ENCODE results near the gene PTMS.
A peak's percentile ranks its signal among the peaks of the same experiment; 100 is the strongest.

PTMS gene

GRCh38 chr12:6772726-6773589, 6.8 kb downstream of the PTMS start:
- DNase-seq, result no peak

DNA sequence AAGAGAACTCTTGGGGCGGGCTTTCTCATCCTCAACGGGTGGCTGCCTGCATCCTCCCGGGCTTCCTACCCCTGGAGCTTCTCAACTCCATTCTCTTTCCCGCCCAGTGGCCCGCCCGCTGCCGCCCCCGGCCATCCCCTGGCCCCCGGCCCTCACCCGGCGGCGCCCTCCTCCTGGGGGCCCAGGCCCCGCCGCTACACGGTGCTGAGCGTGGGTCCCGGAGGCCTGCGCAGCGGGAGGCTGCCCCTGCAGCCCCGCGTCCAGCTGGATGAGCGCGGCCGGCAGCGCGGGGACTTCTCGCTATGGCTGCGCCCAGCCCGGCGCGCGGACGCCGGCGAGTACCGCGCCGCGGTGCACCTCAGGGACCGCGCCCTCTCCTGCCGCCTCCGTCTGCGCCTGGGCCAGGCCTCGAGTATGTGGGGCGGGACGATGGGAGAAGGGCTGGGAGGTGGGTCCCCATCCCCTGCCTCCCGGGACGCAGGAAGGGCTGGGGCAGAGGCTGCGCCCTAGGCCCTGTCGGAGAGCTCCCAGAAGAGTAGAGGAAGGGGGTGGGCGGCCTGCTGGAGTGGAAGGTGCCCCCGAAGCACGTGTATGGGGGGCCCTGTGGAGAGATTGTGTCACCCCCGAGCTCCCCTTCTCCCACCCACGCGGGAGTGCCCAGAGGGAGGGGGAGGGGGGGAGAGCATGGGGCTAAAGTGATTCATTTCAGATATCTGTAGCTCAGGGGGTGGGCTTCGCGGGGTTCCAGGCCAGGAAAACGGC, 7.6 kb downstream of the PTMS start:
- no peak for DNase-seq

- DNase-seq, result no peak
These were observed 8.4 kb downstream of the PTMS start for GRCh38 chr12:6774499-6775062.

DNA sequence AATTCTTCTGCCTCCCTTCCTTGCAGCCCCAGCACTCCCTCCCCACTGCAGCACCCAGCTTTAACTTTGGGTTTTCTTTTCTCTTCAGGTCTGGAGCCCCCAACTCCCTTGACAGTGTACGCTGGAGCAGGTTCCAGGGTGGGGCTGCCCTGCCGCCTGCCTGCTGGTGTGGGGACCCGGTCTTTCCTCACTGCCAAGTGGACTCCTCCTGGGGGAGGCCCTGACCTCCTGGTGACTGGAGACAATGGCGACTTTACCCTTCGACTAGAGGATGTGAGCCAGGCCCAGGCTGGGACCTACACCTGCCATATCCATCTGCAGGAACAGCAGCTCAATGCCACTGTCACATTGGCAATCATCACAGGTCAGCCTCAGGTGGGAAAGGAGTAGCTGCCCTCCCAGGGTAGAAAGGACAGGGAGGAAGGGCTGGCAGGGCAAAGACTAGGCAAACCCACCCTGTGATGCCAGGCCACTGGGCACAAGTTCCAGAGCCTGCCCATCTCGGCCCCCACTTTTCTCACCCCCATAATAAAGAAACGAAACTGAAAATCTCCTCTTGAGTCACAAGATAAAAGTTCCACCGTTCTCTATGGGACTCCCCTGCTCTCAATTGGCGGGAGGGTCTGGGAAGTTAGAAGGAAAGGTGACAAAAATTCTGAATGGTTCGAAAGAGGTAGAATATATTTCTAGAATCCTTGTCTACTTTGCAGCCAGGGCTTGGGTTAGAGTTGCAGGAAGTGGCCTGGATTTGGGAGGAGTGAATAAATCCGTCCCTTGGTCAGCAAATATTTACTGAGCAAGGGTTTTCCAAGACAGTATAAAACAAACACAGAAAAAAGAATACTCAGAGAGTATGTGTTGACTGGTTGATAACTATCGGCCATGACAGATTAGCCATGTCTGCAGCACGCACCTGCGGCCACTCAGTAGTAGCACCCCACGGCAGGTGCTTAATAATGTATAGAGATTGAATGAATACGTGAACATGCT, 9.3 kb downstream of the PTMS start:
- no peak for DNase-seq

GRCh38 chr12:6777386-6777785, 11.2 kb downstream of the PTMS start:
- no peak for DNase-seq

GRCh38 chr12:6778217-6778573, 12.0 kb downstream of the PTMS start:
- no peak for DNase-seq

- peak; percentile 82 to 83 for DNase-seq
These were observed 12.7 kb downstream of the PTMS start for GRCh38 chr12:6778574-6779550.

- DNase-seq, result no peak
These were observed 13.7 kb downstream of the PTMS start for GRCh38 chr12:6779708-6780432.

DNA sequence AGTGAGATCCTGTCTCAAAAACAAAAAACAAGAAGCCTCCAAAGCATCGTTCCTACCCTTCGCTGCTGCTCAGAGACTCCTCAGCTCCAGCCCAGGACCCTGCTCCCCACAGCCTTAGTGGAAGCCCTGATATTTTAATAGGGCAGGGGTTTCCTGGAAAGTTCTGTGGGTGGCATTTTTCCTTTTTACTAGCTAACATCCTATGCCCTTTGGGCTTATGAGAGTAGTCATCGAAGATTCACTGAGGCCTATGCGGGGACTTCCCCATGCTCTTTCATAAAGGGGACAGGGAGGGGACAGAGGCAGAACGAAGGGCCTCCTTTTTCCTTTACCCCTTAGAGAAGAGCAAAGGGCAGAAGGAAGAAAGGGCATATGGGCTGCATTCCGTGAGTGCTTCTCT, 14.4 kb downstream of the PTMS start:
- no peak for DNase-seq

DNA sequence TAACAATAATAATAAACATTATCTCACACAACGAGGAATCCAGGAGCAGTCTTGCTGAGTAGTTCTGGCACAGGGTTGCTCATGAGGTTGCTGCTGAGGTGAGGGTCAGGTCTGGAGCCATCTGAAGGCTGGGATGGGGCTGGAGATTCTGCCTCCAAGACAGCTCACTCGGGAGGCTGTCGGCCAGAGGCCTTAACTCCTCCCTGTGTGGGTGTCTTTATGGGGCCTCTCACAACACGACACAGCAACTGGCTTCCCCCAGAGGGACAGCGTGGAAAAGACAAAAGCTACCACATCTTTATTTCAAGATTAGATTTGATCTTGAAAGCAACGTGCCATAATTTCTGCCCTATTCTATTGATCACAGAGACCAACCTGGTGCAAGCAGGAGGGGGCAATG, 16.0 kb downstream of the PTMS start:
- no peak for DNase-seq

DNA sequence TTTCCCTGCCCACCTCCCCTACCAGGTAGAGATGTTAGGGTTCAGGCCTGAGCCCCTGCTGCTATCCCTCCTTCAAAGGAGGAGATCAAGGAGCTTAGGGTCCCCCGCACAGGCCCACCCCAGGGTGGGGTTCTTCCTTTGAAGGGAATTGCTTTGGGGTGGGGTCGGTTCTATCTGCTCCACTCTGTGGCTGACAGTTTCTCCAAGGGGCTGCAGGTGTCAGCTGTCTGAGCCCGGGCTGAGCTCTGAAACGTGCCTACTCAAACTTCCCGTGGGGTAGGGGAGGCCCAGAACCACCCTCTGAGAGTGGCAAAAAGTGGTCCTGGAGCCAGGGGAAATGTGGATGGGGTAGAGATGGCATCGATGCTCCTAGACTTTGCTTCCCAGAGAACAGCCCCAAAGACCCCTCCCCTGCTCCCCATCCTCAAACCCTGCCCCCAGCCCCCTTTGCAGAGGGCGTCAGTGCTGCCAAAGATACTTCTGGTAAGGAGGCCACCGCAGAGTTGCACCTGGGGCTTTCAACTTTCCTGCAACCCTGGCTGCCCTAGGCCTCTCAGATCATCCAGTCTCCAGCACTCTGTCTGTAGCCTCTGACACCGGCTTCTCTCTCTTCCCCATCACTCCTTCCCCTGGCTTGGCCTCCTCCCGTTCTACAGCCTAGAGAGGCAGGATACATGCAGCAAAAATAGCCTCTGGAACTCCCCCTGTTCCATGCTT, 16.8 kb downstream of the PTMS start:
- DNase-seq, result no peak

DNA sequence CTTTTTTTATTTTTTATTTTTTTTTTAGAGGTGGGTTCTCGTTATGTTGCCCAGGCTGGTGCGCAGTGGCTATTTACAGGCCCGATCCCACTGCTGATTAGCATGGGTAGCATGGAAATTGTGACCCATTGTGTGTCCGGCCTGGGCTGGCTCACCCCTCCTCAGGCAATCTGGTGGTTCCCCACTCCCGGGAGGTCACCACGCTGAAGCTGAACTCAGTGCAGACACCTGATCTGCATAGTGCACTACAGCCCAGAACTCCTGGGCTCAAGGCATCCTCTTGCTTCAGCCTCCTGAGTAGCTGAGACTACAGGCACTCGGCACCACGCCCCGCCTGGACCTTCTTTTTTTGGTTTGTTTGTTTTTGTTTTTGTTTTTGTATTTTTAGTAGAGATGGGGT, 17.7 kb downstream of the PTMS start:
- no peak for DNase-seq

- DNase-seq, result no peak
These were observed 18.1 kb downstream of the PTMS start for GRCh38 chr12:6784296-6784695.

DNA sequence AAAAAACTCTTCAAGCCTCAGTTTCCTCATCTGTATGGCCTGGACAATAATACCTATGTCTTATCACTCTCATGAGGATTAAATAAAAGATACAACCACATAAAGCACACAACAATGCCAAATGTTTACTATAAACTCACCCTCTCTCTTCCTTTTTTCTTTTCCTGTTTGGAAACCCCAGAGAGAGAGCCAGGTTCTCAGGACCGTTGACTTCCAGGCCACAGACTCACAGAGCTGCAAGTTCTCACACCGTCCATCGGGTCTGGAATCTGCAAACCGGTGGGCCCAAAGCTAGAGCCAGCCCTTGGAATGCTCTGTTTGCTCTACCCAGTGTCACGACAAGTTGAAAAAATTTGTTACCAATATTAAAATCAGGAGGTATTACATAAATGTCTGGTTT, 18.6 kb downstream of the PTMS start:
- DNase-seq, result no peak

DNA sequence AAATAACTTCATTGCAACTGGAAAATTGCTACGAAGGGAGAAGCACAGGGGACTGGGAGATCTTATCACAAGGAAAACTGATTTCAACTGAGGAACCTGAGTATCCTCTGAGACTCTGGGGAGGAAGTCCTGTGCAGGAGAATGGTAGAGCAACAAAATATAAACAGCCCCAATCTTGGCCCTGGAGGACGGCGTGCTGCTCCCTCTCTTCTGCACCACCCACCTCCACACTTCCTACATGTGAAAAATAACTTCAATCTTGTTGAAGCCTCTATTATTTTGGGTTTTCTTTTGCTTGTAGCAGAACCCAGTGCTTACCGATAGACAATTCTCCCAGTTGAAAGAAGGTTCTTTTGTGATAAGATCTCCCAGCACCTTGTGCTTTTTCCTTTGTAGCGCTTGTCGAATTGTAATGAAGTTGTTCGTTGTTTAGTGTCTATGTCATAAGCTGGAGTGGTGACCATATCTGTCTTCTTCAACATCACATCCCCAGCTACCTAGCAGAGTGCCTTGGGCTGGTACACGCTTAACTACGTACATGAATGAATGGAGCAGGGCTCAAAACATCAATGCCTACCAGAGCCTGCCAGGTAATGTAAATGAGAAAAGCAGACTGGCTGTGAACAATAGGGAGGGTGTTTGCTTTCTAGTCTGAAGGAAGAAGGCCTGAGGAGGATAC, 20.4 kb downstream of the PTMS start:
- DNase-seq, result no peak

GRCh38 chr12:6787309-6787708, 21.1 kb downstream of the PTMS start:
- DNase-seq, result no peak

- DNase-seq, result peak in 1 of 2 experiments; percentile 46
These were observed 23.1 kb downstream of the PTMS start, which contains the start of gene CD4 for GRCh38 chr12:6788972-6789924. TSS of gene CD4 (plus strand) at chr12:6789528. CDS start at chr12:6800139, 10,611 bp downstream.

DNA sequence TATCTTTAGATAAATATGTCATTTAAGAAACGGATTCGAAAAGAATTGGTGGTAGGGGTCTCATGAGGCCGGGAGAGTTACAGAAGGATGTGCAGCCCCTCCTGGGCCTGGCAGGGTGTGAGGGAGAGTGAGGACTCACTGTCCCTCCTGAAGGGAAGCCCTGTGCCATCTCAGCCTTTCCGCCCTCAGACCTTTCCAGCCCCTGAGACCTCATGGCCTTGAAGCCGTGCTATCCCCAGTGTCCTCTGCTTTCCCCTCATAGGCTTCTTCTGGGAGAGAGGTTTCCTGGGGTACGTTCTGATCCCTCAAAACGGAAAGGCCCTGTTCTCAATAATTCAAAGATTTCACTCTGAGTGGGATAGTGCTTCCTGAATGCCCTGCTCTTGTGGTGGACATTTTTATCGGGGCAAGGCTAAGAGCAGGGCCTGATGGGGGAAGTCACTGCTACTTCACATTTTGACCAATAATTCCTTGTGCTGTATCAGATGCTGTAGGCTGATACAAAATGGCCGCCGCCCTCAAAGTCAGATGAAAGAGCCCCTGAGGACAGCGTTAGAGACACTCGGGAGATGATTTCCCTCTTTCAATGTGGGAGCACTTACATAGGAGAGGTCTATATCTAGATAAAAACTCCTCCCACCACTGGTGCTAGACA, 24.5 kb downstream of the PTMS start:
- DNase-seq, result no peak

Data from AML-193 (cell line).